Pancreas (tissue), 10 donors: ENCODE measurements around the gene SEMA4D. TPM values are rescaled to one million over a fixed set of nuclear protein-coding genes. Genes with fewer than 3 reads are reported as not detected.
A peak's percentile ranks its signal among the peaks of the same experiment; 100 is the strongest.

Source experiments
- ATAC-seq, 4 donors: fragments of 200-7000 bp; cut with Tn5 transposase; one replicate each; pipeline versions ENCODE4 v1.8.0 to v1.9.1; 2020; ENCODE audit warnings: mild to moderate bottlenecking in 4 of 4, moderate library complexity in 4 of 4
- DNase-seq, 6 donors: peaks; one replicate each; pipeline ENCODE4 v3.0.0-alpha.2; 2020
- FAIRE-seq: peaks from 2 replicates; lab custom pipeline; 2012; peaks lifted over from hg19 to GRCh38; lab: Jason Lieb, UNC
- H3K27ac ChIP-seq, 4 donors: fragments of 200-600 bp; sonication (generic); 1 replicate in 3 of 4; 2 replicates in 1 of 4; pipeline versions ENCODE4 v1.5.0 to v1.8.0; 2020
- H3K27me3 ChIP-seq, 4 donors: fragments of 200-600 bp; one replicate each; pipeline ENCODE4 v1.8.0; 2021
- H3K36me3 ChIP-seq, 3 donors: fragments of 200-600 bp; sonication (generic) in 1 of 3; one replicate each; pipeline versions ENCODE4 v1.5.0 to v1.8.0; 2020 to 2021
- H3K4me1 ChIP-seq, 3 donors: fragments of 200-600 bp; one replicate each; pipeline ENCODE4 v1.8.0; 2021
- H3K4me3 ChIP-seq, 4 donors: fragments of 200-600 bp; sonication (generic) in 2 of 4; one replicate each; pipeline versions ENCODE4 v1.5.0 to v1.8.0; 2020 to 2021
- H3K9me3 ChIP-seq, 4 donors: fragments of 200-600 bp; one replicate each; pipeline ENCODE4 v1.8.0; 2021
- WGBS, 2 donors: extraction: QIAGEN DNeasy Blood & Tissue Kit; methylation state at CpG; one replicate each; pipeline ENCODE4 v1.1.7; 2013; 5-methylcytosine and 5-hydroxymethylcytosine counted together
- intact Hi-C, 3 donors: fragments of 100-400 bp; cut with DNase I; formaldehyde crosslinking; loops; one replicate each; pipeline versions ENCODE4 v1.11.1 to v1.14.2; 2022
- polyA plus RNA-seq, 2 donors: library from polyadenylated mRNA; stranded (reverse); fragments of 200-250 nt; gene quantifications; one replicate each; pipeline ENCODE4 v1.2.3, GENCODE V29; 2013
- total RNA-seq, 6 donors: library from RNA; stranded (reverse); fragmentation: NEBNext Ultra II Directional in 4 of 6; extraction: Animal tissue kit (Norgen Biotek cat#: 25700) in 4 of 6; gene quantifications; one replicate each; pipeline versions ENCODE4 v1.2.1 to v1.2.4, GENCODE V29; 2021 to 2023
- TF ChIP-seq, protein P1 (sequence below), 4 donors: fragments of 200-600 bp; sonication (generic) in 3 of 4; IDR thresholded peaks; one replicate each; pipeline versions ENCODE4 v1.5.0 to v1.8.0; 2021; ENCODE audit warnings: antibody characterized with exemption in 4 of 4
- donor health status: healthy with polysubstance abuse.
- donor health status: DM: no; HTN: no; CAD: no; lungs with moderate emphysema.
- donor health status: DM: no; HTN: no; CAD: no.
- donor health status: control.
- donor health status: control.
- donor health status: Bipolar disorder and iron deficiency.
- donor health status: DM: yes; HTN: yes; CAD: no.
- donor health status: DM: no; HTN: no; CAD: no.
- donor health status: DM: no; HTN: no; CAD: no.
- donor health status: DM: yes; HTN: yes; CAD: no.

The SEMA4D gene
- total and polyA plus RNA-seq, 8 donors, result 7.1 to 29.7 (median 12.9) TPM

DNA sequence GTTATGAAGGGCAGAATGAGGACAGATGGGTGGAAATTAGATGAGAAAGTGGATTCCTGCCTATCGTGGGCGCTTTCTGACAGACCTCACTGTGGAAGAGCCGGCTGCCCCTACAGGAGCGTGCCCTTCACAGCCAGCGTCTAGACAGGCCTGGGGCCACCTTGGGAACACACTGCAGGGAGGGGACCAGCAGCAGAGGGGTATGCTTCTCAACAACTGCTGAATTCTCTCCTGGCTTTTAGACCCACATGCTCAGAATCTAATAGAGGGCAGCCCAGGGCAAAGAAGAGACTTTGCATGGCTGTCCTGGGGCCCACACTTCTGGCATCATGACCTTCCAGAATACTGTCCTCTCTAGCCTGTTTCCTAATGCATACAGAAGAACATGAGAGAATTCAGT is 2.1 kb upstream of the SEMA4D start:
- Histone ChIP-seq H3K27me3 (no peaks in the 10 kb centered on the region), H3K4me3 (no peak overlapping the region), H3K36me3 (no peaks in the 10 kb centered on the region), H3K27ac (no peak overlapping the region), H3K4me1 (peaks cover 0 to 10% (median 0%) of the 10 kb centered on the region in 3 donors), H3K9me3 (no peaks in the 10 kb centered on the region)
- 83 to 94% methylated on average over 5 of the region's 5 CpGs for WGBS, 2 donors
- FAIRE-seq, result no peak
- intact Hi-C loops, result no loop called here
- no peak for ATAC-seq
- DNase-seq, result no peak
- TF ChIP-seq, protein P1, sequence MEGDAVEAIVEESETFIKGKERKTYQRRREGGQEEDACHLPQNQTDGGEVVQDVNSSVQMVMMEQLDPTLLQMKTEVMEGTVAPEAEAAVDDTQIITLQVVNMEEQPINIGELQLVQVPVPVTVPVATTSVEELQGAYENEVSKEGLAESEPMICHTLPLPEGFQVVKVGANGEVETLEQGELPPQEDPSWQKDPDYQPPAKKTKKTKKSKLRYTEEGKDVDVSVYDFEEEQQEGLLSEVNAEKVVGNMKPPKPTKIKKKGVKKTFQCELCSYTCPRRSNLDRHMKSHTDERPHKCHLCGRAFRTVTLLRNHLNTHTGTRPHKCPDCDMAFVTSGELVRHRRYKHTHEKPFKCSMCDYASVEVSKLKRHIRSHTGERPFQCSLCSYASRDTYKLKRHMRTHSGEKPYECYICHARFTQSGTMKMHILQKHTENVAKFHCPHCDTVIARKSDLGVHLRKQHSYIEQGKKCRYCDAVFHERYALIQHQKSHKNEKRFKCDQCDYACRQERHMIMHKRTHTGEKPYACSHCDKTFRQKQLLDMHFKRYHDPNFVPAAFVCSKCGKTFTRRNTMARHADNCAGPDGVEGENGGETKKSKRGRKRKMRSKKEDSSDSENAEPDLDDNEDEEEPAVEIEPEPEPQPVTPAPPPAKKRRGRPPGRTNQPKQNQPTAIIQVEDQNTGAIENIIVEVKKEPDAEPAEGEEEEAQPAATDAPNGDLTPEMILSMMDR (IDR thresholded peaks at IDR 0.05), result no peak

DNA sequence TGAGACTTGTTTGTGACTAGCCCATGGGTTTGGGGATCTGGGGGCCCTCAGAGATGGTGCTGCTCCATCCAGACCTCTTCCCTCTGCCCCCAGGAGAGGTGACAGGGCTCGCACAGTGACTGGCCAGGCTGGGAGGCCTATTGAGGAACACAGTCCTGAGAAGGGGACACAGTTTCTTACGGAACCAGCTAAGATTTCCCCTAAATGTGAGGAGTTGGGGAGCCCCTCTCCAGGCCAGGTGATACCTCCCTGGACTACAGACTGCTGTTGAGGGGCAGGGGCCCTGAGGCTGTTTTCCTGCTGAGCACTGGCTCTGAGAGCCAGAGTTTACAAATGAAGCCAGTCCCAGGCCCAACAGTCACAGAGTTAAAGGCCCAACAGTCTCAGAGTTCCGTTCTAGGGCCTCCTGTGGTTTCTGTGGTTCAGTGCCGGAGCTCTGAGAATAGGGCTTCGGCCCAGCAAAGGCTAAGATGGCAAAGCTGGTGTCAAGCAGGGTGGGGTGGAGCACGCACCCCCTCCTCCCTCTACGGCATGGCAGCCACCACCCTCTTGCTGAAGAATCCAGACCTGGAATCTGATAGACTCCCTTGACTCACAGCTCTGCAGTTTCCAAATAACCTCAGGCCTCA is 1.1 kb upstream of the SEMA4D start:
- WGBS, 2 donors, result 89 to 91% methylated on average over 7 of the region's 7 CpGs
- no peak overlapping the region for H3K27ac ChIP-seq
- H3K4me1 ChIP-seq, result peaks cover 0 to 10% (median 0%) of the 10 kb centered on the region in 3 donors
- FAIRE-seq (no peak), DNase-seq (no peak), ATAC-seq (no peak)
- TF ChIP-seq, protein P1 (IDR thresholded peaks at IDR 0.05), result no peak
- H3K36me3 ChIP-seq, result no peaks in the 10 kb centered on the region
- no peaks in the 10 kb centered on the region for H3K9me3 ChIP-seq
- H3K4me3 ChIP-seq, result no peak overlapping the region
- H3K27me3 ChIP-seq, result no peaks in the 10 kb centered on the region
- intact Hi-C loops, result no loop called here

DNA sequence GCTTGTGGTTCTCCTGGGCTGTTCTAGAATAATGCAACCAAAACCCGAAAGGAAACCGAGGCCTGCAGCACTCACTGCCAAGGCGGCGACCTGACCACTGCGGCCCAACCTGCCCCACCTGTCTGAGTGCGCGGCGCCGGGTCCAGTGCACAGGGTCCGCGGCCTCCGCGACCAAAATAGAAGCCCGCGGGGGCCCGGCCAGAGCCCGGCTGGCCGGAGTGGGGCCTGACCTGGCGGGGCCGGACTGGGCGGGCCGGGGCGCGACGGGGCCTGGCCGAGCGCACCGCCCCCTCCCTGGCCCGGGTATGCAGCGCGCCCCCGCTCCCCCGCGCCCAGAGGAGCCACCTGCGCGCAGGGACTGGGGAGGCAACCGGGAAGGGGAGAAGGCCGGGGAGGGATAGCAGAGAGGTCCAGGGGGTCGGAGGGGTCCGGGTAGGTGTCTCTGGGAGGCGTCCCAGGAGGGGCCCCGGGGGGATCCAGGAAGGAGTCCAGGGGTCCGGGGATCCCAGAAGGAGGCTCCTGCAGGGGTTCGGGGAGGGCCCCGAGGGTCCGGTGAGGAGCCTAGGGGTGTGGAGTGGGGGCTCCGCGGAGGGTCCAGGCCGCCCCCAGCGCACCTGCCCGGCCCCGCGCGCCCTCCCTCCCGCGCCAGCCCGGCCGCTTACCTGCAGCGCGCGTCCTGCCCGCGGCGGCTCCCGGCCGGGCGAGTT is 503 bp downstream of the SEMA4D start:
- Histone ChIP-seq H3K36me3 (no peaks in the 10 kb centered on the region), H3K27me3 (no peaks in the 10 kb centered on the region), H3K9me3 (no peaks in the 10 kb centered on the region), H3K4me1 (peaks cover 0 to 10% (median 0%) of the 10 kb centered on the region in 3 donors), H3K4me3 (peak overlapping the region; percentile 51 to 80 (median 70)), H3K27ac (peak overlapping the region in 3 of 4 donors; percentile 22 to 39 (median 28))
- WGBS, 2 donors, result 1 to 2% methylated on average over 24 to 67 of the region's 67 CpGs
- TF ChIP-seq, protein P1 (IDR thresholded peaks at IDR 0.05), result no peak
- intact Hi-C loops, result no loop called here
- DNase-seq (peak in 4 of 6 donors; percentile 43 to 75 (median 56)), FAIRE-seq (no peak), ATAC-seq (peak; percentile 48 to 59 (median 54))

DNA sequence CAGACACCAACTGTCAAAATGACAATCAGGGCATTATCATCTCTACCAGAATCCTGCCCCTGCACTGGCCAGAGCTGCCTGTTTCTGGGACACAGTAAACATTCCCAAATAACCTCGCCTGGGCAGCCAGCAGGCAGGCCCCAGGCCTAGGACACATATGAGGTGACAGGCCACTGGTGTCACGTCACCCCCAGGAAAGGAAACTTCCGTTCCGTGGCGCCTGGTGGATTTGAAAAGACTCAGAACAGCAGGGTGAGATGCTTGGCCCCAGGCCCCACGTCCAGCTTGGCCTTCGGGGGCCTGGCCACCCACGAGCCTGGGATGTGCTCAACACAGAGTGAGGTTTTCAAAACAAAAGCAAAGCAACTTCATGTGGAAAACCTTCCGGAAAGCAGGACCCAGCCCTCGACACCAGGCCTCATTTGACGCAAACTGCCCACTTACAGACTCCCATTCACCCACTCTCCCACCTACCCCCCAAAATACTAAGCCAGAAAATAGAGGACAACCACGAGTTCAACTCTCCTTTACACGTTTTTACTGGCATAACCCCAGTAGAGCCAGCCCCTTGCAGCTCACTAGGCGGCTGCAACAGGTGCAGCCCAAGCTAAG is 1.2 kb downstream of the SEMA4D start:
- Histone ChIP-seq H3K9me3 (no peaks in the 10 kb centered on the region), H3K4me3 (peak overlapping the region; percentile 51 to 80 (median 70)), H3K27me3 (no peaks in the 10 kb centered on the region), H3K27ac (peak overlapping the region in 1 of 4 donors; percentile 6), H3K4me1 (peaks cover 0 to 10% (median 0%) of the 10 kb centered on the region in 3 donors), H3K36me3 (no peaks in the 10 kb centered on the region)
- TF ChIP-seq, protein P1 (IDR thresholded peaks at IDR 0.05), result no peak
- intact Hi-C loops, result no loop called here
- ATAC-seq (no peak), FAIRE-seq (no peak), DNase-seq (no peak)
- 33 to 43% methylated on average over 14 of the region's 14 CpGs for WGBS, 2 donors
